Loucy (cell line): ENCODE results near the gene HOXA7.

Experiments used
- H2AFZ ChIP-seq: fragments of 200-600 bp; sonication (generic); 2 replicates; pipeline ENCODE4 v1.6.0; 2016; ENCODE audit warnings: antibody characterized with exemption, mild to moderate bottlenecking, low read length, moderate library complexity
- H3F3A ChIP-seq: fragments of 200-600 bp; 2 replicates; pipeline ENCODE4 v1.6.0; 2016; ENCODE audit warnings: antibody characterized with exemption, low read depth, mild to moderate bottlenecking
- H3K27me3 ChIP-seq: fragments of 200-600 bp; sonication (generic); 2 replicates; pipeline ENCODE4 v1.6.1; 2014; ENCODE audit warnings: low read length, mild to moderate bottlenecking; ENCODE audit not compliant: insufficient read depth, poor library complexity, severe bottlenecking
- H3K36me3 ChIP-seq: fragments of 200-600 bp; sonication (generic); 2 replicates; pipeline ENCODE4 v1.6.1; 2016; ENCODE audit warnings: low read length; ENCODE audit not compliant: insufficient read depth
- H3K4me1 ChIP-seq: fragments of 200-600 bp; sonication (generic); 2 replicates; pipeline ENCODE4 v1.5.1; 2014; ENCODE audit warnings: low read length, mild to moderate bottlenecking; ENCODE audit not compliant: insufficient read depth, poor library complexity, severe bottlenecking
- H3K4me2 ChIP-seq: fragments of 200-600 bp; sonication (generic); 2 replicates; pipeline ENCODE4 v1.6.0; 2014; ENCODE audit warnings: antibody characterized with exemption, low read length, low read depth, mild to moderate bottlenecking; ENCODE audit not compliant: poor library complexity, severe bottlenecking
- H3K4me3 ChIP-seq: fragments of 200-600 bp; sonication (generic); 2 replicates; pipeline ENCODE4 v1.5.1; 2014; ENCODE audit warnings: low read length, mild to moderate bottlenecking, mixed read lengths; ENCODE audit not compliant: poor library complexity, severe bottlenecking
- H3K79me2 ChIP-seq: fragments of 200-600 bp; sonication (generic); 2 replicates; pipeline ENCODE4 v1.6.1; 2014; ENCODE audit warnings: low read length; ENCODE audit not compliant: insufficient read depth
- H3K9ac ChIP-seq: fragments of 200-600 bp; sonication (generic); 2 replicates; pipeline ENCODE4 v1.6.0; 2014; ENCODE audit warnings: mild to moderate bottlenecking, low read depth, low read length, moderate library complexity; ENCODE audit not compliant: poor library complexity, severe bottlenecking
- H3K9me2 ChIP-seq: fragments of 200-600 bp; sonication (generic); replicated peaks from 2 replicates; pipeline ENCODE4 v1.6.1; 2016; ENCODE audit warnings: low read depth, low read length, mixed read lengths
- H3K9me3 ChIP-seq: fragments of 200-600 bp; sonication (generic); 2 replicates; pipeline ENCODE4 v1.6.1; 2014; ENCODE audit warnings: mild to moderate bottlenecking, antibody characterized with exemption, low read length, low read depth; ENCODE audit not compliant: insufficient read depth
- H4K20me1 ChIP-seq: fragments of 200-600 bp; sonication (generic); 2 replicates; pipeline ENCODE4 v1.6.0; 2014; ENCODE audit warnings: antibody characterized with exemption, low read length, mild to moderate bottlenecking; ENCODE audit not compliant: insufficient read depth, poor library complexity, severe bottlenecking
- EZH2phosphoT487 ChIP-seq: fragments of 200-600 bp; IDR thresholded peaks from 2 replicates; pipeline ENCODE4 v1.6.1; 2018; ENCODE audit warnings: antibody characterized with exemption, mild to moderate bottlenecking, moderate library complexity, borderline replicate concordance
- TF ChIP-seq, protein P1 (sequence below): fragments of 200-600 bp; sonication (generic); conservative IDR thresholded peaks from 2 replicates; pipeline ENCODE4 v1.5.1; 2014; ENCODE audit warnings: mild to moderate bottlenecking, antibody characterized with exemption, low read length

HOXA7 gene

GRCh38 chr7:27197137-27198042 is 40.9 kb upstream of the HOXA7 start:
- peaks cover 9% of the 10 kb centered on the region for H3K27me3 ChIP-seq

GRCh38 chr7:27196287-27196767 is 39.9 kb upstream of the HOXA7 start:
- H3K9me3 ChIP-seq: no peaks in the 10 kb centered on the region
- H3K27me3 ChIP-seq: peaks cover 16% of the 10 kb centered on the region
- H3K4me3 ChIP-seq: peak overlapping the region; percentile 91
- H2AFZ ChIP-seq: no peak overlapping the region
- H3K4me2 ChIP-seq: peak overlapping the region; percentile 98
- no peak for TF ChIP-seq EZH2phosphoT487
- TF ChIP-seq, protein P1, sequence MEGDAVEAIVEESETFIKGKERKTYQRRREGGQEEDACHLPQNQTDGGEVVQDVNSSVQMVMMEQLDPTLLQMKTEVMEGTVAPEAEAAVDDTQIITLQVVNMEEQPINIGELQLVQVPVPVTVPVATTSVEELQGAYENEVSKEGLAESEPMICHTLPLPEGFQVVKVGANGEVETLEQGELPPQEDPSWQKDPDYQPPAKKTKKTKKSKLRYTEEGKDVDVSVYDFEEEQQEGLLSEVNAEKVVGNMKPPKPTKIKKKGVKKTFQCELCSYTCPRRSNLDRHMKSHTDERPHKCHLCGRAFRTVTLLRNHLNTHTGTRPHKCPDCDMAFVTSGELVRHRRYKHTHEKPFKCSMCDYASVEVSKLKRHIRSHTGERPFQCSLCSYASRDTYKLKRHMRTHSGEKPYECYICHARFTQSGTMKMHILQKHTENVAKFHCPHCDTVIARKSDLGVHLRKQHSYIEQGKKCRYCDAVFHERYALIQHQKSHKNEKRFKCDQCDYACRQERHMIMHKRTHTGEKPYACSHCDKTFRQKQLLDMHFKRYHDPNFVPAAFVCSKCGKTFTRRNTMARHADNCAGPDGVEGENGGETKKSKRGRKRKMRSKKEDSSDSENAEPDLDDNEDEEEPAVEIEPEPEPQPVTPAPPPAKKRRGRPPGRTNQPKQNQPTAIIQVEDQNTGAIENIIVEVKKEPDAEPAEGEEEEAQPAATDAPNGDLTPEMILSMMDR: peak; percentile 88
- peaks cover 34% of the 10 kb centered on the region for H3K4me1 ChIP-seq
- no peaks in the 10 kb centered on the region for H3K9me2 ChIP-seq
- H3K36me3 ChIP-seq: peaks cover 11% of the 10 kb centered on the region
- H4K20me1 ChIP-seq: peaks cover 60% of the 10 kb centered on the region
- peaks cover 95% of the 10 kb centered on the region for H3K79me2 ChIP-seq
- peak overlapping the region; percentile 99 for H3K9ac ChIP-seq
- 0 out of 2 replicates have a peak, but pooled peaks cover 4% of the 10 kb centered on the region for H3F3A ChIP-seq

More at GRCh38 chr7:27197137-27198042, 40.9 kb upstream of the HOXA7 start:
- Histone ChIP-seq H3F3A (0 out of 2 replicates have a peak, but pooled peaks cover 4% of the 10 kb centered on the region), H4K20me1 (peaks cover 53% of the 10 kb centered on the region), H3K4me2 (peak overlapping the region; percentile 98), H3K36me3 (peaks cover 9% of the 10 kb centered on the region), H3K9me2 (no peaks in the 10 kb centered on the region), H3K9me3 (no peaks in the 10 kb centered on the region), H2AFZ (no peak overlapping the region), H3K4me1 (peaks cover 42% of the 10 kb centered on the region), H3K9ac (peak overlapping the region; percentile 99), H3K79me2 (peaks cover 95% of the 10 kb centered on the region), H3K4me3 (peak overlapping the region; percentile 91)
- TF ChIP-seq, protein P1: no peak
- TF ChIP-seq EZH2phosphoT487: no peak

- Histone ChIP-seq H3K36me3 (peaks cover 11% of the 10 kb centered on the region), H3K27me3 (peaks cover 16% of the 10 kb centered on the region), H3K4me1 (peaks cover 41% of the 10 kb centered on the region), H3K9ac (peak overlapping the region; percentile 99), H4K20me1 (peaks cover 68% of the 10 kb centered on the region), H2AFZ (no peak overlapping the region), H3K9me2 (no peaks in the 10 kb centered on the region), H3K79me2 (peaks cover 97% of the 10 kb centered on the region), H3F3A (0 out of 2 replicates have a peak, but pooled peaks cover 4% of the 10 kb centered on the region), H3K9me3 (no peaks in the 10 kb centered on the region), H3K4me2 (peak overlapping the region; percentile 98), H3K4me3 (peak overlapping the region; percentile 91)
- no peak for TF ChIP-seq EZH2phosphoT487
- TF ChIP-seq, protein P1: no peak
These were observed 38.4 kb upstream of the HOXA7 start for GRCh38 chr7:27194686-27195379.
